GM18870 (cell line): Measurements from ENCODE around the gene FAM149A.
A peak's percentile ranks its signal among the peaks of the same experiment; 100 is the strongest.

Experiments
- ATAC-seq: cut with Tn5 transposase; IDR thresholded peaks from one replicate; pipeline ENCODE4 v1.9.1; 2021; ENCODE audit warnings: moderate library complexity; ENCODE audit not compliant: unreplicated experiment

FAM149A gene

GRCh38 chr4:186201010-186201409 is 96.5 kb downstream of the FAM149A start:
- ATAC-seq: no peak

DNA sequence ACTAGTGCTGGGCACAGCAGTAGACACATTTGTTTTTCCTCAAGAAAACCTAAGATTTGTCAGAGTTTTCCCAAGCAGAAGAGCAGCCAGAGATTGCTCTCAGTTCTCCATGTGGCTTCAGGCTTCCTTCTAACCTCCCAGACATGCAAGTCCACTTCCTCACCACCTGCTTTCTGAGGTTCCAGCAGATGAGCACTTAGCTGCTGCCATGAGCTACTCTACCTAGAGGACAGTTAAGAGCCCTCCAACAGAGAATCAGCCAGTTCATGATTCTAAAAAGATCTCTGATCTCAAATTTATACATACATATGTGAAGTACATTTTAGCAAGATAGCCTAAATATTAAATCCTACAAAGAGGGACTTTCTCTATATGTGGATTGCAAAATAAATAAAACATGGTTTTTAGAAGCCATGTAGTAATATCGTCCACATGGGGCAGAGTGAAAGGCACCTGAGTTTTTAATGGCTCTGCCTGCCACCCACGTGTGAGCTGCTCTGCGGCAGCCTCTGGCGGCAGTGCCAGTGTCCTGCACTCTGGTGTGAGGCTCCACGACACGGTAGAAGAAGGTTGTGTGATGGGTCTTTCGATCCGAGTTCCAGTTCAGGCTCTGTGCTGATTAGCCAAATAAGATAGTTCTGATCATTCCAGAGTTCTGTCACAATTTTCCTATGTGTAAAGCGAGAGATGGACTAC is 97.2 kb downstream of the FAM149A start:
- peak; percentile 99 for ATAC-seq

- no peak for ATAC-seq
These were observed 98.1 kb downstream of the FAM149A start for GRCh38 chr4:186202490-186203140.

- no peak for ATAC-seq
These were observed 98.9 kb downstream of the FAM149A start for GRCh38 chr4:186203406-186203805.

- ATAC-seq: no peak
These were observed 99.6 kb downstream of the FAM149A start for GRCh38 chr4:186204103-186204559.

- ATAC-seq: no peak
These were observed 100.2 kb downstream of the FAM149A start for GRCh38 chr4:186204686-186205085.

DNA sequence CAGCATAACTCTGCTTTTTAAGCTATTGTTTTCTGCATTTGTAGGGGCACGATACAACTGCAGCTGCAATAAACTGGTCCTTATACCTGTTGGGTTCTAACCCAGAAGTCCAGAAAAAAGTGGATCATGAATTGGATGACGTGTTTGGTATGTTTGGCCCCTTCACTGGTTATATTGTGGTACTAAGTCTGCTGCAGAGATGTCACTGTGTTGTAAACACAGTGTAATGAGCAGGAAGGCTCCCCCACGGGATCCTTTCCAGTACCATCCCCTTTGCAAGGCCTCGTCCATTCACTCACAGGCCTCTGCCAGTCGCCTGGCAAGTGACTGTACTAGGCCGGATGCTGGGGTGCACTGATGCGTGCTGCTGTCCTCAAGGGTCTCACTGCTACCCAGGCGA is 100.7 kb downstream of the FAM149A start:
- ATAC-seq: no peak

GRCh38 chr4:186216465-186217024 is 112.0 kb downstream of the FAM149A start:
- ATAC-seq: no peak

DNA sequence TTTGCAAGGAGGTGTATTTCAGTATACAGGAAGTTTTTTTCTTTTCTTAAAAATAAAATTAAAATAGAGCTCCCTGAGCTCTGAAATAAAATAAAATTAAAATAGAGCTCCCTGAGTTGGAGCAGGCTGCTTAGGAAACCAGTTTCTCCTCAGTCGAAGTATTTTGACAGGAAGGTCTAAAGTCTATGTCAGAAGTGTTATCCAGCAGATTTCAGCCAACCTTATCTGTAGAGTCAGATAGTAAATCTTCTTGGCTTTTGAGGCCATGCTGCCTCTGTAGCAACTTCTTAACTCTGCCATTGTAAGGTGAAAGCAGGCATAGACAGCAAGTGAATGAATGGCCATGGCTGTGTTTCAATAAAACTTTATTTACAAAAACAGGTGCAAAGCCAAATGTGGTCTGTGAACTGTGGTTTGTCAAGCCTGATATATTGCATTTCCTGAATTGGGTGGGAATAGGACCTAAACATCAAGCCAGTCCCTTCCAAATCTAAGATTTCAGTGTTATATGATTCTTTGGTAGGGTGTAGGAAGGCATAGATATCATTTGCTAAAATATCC is 113.3 kb downstream of the FAM149A start:
- ATAC-seq: no peak

DNA sequence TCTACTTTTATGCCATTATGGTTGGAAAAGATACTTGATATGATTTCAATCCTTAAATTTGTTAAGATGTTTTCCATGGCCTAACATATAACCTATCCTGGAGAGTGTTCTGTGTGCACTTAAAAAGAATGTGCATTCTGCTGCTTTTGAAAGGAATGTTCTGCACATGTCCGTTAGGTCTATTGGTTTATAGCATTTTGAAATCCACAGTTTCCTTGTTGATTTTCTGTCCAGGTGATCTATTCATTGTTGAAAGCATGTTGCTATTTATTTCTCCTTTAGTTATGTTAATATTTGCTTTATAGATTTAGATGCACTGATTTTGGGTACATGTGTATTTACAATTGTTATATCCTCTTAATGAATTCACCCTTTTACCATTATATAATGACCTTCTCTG is 117.1 kb downstream of the FAM149A start:
- no peak for ATAC-seq
